GM23338 (cell line): ENCODE measurements around the gene CAPN1. TPM values are rescaled to one million over a fixed set of nuclear protein-coding genes. Genes with fewer than 3 reads are reported as not detected.

Experiments
- ATAC-seq: fragments of 200-7000 bp; cut with Tn5 transposase; 3 replicates; pipeline ENCODE4 v1.9.1; 2020
- DNase-seq: peaks from one replicate; pipeline ENCODE4 v3.0.0-alpha.2; 2015; ENCODE audit warnings: low spot score
- H2AFZ ChIP-seq: fragments of 200-600 bp; sonication (generic); 2 replicates; pipeline ENCODE4 v1.8.0; 2016; ENCODE audit warnings: antibody characterized with exemption, mild to moderate bottlenecking, moderate library complexity
- H3F3A ChIP-seq: fragments of 200-600 bp; sonication (generic); replicated peaks from 2 replicates; pipeline ENCODE4 v1.8.0; 2017; ENCODE audit warnings: antibody characterized with exemption, mixed run types, low read depth
- H3K27ac ChIP-seq: fragments of 200-600 bp; sonication (generic); 2 replicates; pipeline ENCODE4 v1.6.1; 2016; ENCODE audit warnings: low read depth
- H3K27me3 ChIP-seq: fragments of 200-600 bp; sonication (generic); 2 replicates; pipeline ENCODE4 v1.8.0; 2016; ENCODE audit warnings: mild to moderate bottlenecking, mixed run types, moderate library complexity; ENCODE audit not compliant: insufficient read depth
- H3K36me3 ChIP-seq: fragments of 200-600 bp; sonication (generic); 2 replicates; pipeline ENCODE4 v1.8.0; 2016; ENCODE audit warnings: mild to moderate bottlenecking; ENCODE audit not compliant: insufficient read depth
- H3K4me1 ChIP-seq: fragments of 200-600 bp; sonication (generic); 2 replicates; pipeline ENCODE4 v1.8.0; 2016; ENCODE audit warnings: mild to moderate bottlenecking, moderate library complexity; ENCODE audit not compliant: insufficient read depth
- H3K4me2 ChIP-seq: fragments of 200-600 bp; sonication (generic); 2 replicates; pipeline ENCODE4 v1.7.1; 2017; ENCODE audit warnings: mixed run types
- H3K4me3 ChIP-seq: fragments of 200-600 bp; sonication (generic); 2 replicates; pipeline ENCODE4 v1.6.1; 2016; ENCODE audit warnings: mixed run types
- H3K79me2 ChIP-seq: fragments of 200-600 bp; sonication (generic); replicated peaks from 2 replicates; pipeline ENCODE4 v1.8.0; 2017; ENCODE audit warnings: mild to moderate bottlenecking; ENCODE audit not compliant: insufficient read depth
- H3K9me2 ChIP-seq: fragments of 200-600 bp; sonication (generic); 2 replicates; pipeline ENCODE4 v1.8.0; 2017; ENCODE audit not compliant: insufficient read depth
- H4K20me1 ChIP-seq: fragments of 200-600 bp; sonication (generic); replicated peaks from 2 replicates; pipeline ENCODE4 v1.8.0; 2017; ENCODE audit warnings: mild to moderate bottlenecking; ENCODE audit not compliant: insufficient read depth
- H3K27ac Mint-ChIP-seq: 2 replicates; pipeline ENCODE4 v1.8.0; 2020; ENCODE audit warnings: inconsistent platforms, mild to moderate bottlenecking, moderate library complexity, mixed read lengths
- H3K27me3 Mint-ChIP-seq: 3 replicates; pipeline ENCODE4 v1.8.0; 2022; ENCODE audit warnings: low read depth, mild to moderate bottlenecking, moderate library complexity, mixed read lengths, inconsistent platforms; ENCODE audit not compliant: insufficient read depth, poor library complexity
- H3K36me3 Mint-ChIP-seq: 3 replicates; pipeline ENCODE4 v1.8.0; 2021; ENCODE audit warnings: low read depth, mild to moderate bottlenecking, inconsistent platforms, moderate library complexity, mixed read lengths
- H3K4me1 Mint-ChIP-seq: 3 replicates; pipeline ENCODE4 v1.8.0; 2020; ENCODE audit warnings: mild to moderate bottlenecking, inconsistent platforms, mixed read lengths
- H3K4me3 Mint-ChIP-seq: 3 replicates; pipeline ENCODE4 v1.8.0; 2021; ENCODE audit warnings: moderate library complexity, mild to moderate bottlenecking, inconsistent platforms, mixed read lengths
- H3K9me3 Mint-ChIP-seq: 3 replicates; pipeline ENCODE4 v1.8.0; 2020; ENCODE audit warnings: moderate library complexity, mild to moderate bottlenecking, inconsistent platforms, mixed read lengths
- CREB1 ChIP-seq: fragments of 250-450 bp; sonication (Bioruptor Pico); IDR thresholded peaks from 2 replicates; pipeline ENCODE4 v1.5.0; 2020; ENCODE audit warnings: low read depth, mild to moderate bottlenecking, moderate library complexity
- EZH2 ChIP-seq: fragments of 200-600 bp; sonication (generic); IDR thresholded peaks from one replicate; pipeline ENCODE4 v1.8.0; 2017; ENCODE audit warnings: antibody characterized with exemption, mild to moderate bottlenecking, low read depth; ENCODE audit not compliant: unreplicated experiment
- EZH2phosphoT487 ChIP-seq: fragments of 200-600 bp; sonication (generic); IDR thresholded peaks from one replicate; pipeline ENCODE4 v1.8.1; 2018; ENCODE audit warnings: antibody characterized with exemption; ENCODE audit not compliant: unreplicated experiment
- JUNB ChIP-seq: IDR thresholded peaks from one replicate; pipeline ENCODE4 v1.6.1; 2016; ENCODE audit warnings: antibody characterized with exemption; ENCODE audit not compliant: unreplicated experiment
- NANOG ChIP-seq: IDR thresholded peaks from 2 replicates; pipeline ENCODE4 v1.6.1; 2016; ENCODE audit warnings: antibody characterized with exemption, borderline replicate concordance
- POLR2AphosphoS5 ChIP-seq: IDR thresholded peaks from 2 replicates; pipeline ENCODE4 v1.6.1; 2016; ENCODE audit warnings: antibody characterized with exemption, low read depth
- STAT1 ChIP-seq: IDR thresholded peaks from one replicate; pipeline ENCODE4 v1.6.1; 2016; ENCODE audit warnings: antibody characterized with exemption; ENCODE audit not compliant: unreplicated experiment
- ZNF114 ChIP-seq: fragments of 250-450 bp; sonication (Bioruptor Pico); IDR thresholded peaks from 2 replicates; pipeline ENCODE4 v1.5.0; 2020; ENCODE audit warnings: mild to moderate bottlenecking, moderate library complexity
- ZNF331 ChIP-seq: fragments of 250-450 bp; sonication (Bioruptor Pico); IDR thresholded peaks from 2 replicates; pipeline ENCODE4 v1.5.0; 2020; ENCODE audit warnings: low read depth, mild to moderate bottlenecking, moderate library complexity
- polyA plus RNA-seq: library from polyadenylated mRNA; unstranded; fragments of >200 nt; fragmentation: Nextera tagmentation; extraction: Ambion mirVana; gene quantifications from 2 replicates; pipeline ENCODE4 v1.2.1, GENCODE V29; 2016
- total RNA-seq: library from RNA; depleted of rRNA; stranded (reverse); fragments of >200 nt; shearing (Covaris generic); gene quantifications from 2 replicates; pipeline ENCODE4 v1.2.3, GENCODE V29; 2014
- TF ChIP-seq, protein P1 (sequence below): IDR thresholded peaks from one replicate; pipeline ENCODE4 v1.6.1; 2018; ENCODE audit warnings: antibody characterized with exemption; ENCODE audit not compliant: unreplicated experiment
- TF ChIP-seq, protein P2 (sequence below), 2 experiments: fragments of 200-600 bp in 1 of 2; sonication (generic) in 1 of 2; conservative IDR thresholded peaks; 2 replicates each; pipeline versions ENCODE4 v1.5.1 to v1.6.1; 2016 to 2017; ENCODE audit warnings: antibody characterized with exemption in 2 of 2, low read depth in 2 of 2, mild to moderate bottlenecking in 2 of 2, moderate library complexity in 1 of 2
- TF ChIP-seq, protein P3 (sequence below): IDR thresholded peaks from 2 replicates; pipeline ENCODE4 v1.6.1; 2016; ENCODE audit warnings: antibody characterized with exemption

The CAPN1 gene
- total and polyA plus RNA-seq, 2 experiments from 2014 or later, result 67.3 to 277 TPM

DNA sequence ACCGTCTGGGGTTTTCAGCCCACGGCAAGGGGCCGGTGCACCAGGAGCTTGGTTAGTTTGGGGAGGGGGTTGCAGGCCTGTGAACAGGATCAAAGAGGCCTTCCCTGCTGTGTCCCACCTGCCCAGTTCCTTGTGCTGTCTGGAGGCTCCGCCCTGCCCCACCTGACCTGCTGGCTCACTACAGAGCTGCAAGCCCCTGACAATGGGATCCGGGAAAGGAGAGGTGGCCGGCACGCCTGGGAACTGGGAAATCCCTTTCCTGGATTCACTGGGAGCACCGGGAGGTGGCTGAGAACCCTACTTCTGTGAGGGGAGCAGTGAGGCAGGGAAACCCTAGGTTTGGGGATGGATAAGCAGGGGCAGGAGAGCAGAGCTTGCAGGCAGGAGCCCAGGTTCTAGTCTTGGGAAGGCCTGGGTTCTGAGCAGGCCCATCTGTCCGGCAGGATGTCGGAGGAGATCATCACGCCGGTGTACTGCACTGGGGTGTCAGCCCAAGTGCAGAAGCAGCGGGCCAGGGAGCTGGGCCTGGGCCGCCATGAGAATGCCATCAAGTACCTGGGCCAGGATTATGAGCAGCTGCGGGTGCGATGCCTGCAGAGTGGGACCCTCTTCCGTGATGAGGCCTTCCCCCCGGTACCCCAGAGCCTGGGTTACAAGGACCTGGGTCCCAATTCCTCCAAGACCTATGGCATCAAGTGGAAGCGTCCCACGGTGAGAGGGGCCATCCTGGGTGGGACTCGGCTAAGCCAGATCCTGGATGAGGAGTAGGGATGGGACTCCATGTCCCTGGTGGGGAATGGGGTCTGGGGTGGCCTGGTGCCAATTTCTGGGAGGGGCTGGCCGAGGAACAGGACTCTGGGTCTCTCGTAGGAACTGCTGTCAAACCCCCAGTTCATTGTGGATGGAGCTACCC lies 786 bp downstream of the CAPN1 start:
- ATAC-seq (peak; percentile 62), DNase-seq (peak; percentile 93)
- Mint-ChIP-seq H3K36me3 (peaks cover 23% of the 10 kb centered on the region), H3K4me1 (peaks cover 49% of the 10 kb centered on the region), H3K4me3 (peak overlapping the region; percentile 94), H3K9me3 (no peaks in the 10 kb centered on the region), H3K27me3 (peaks cover 21% of the 10 kb centered on the region), H3K27ac (peak overlapping the region; percentile 98)
- Histone ChIP-seq H3K4me1 (peaks cover 42% of the 10 kb centered on the region), H3K27ac (peak overlapping the region; percentile 87), H3K4me3 (peak overlapping the region; percentile 92), H3K36me3 (peaks cover 3% of the 10 kb centered on the region; the same call in 1 of the 2 replicates), H3F3A (peaks cover 28% of the 10 kb centered on the region), H3K4me2 (peak overlapping the region; percentile 82), H3K79me2 (peaks cover 16% of the 10 kb centered on the region), H4K20me1 (no peaks in the 10 kb centered on the region), H3K27me3 (no peaks in the 10 kb centered on the region), H2AFZ (peak overlapping the region; percentile 59; the same call in 1 of the 2 replicates), H3K9me2 (no peaks in the 10 kb centered on the region)
- TF ChIP-seq JUNB (no peak), POLR2AphosphoS5 (peak; percentile 66)

DNA sequence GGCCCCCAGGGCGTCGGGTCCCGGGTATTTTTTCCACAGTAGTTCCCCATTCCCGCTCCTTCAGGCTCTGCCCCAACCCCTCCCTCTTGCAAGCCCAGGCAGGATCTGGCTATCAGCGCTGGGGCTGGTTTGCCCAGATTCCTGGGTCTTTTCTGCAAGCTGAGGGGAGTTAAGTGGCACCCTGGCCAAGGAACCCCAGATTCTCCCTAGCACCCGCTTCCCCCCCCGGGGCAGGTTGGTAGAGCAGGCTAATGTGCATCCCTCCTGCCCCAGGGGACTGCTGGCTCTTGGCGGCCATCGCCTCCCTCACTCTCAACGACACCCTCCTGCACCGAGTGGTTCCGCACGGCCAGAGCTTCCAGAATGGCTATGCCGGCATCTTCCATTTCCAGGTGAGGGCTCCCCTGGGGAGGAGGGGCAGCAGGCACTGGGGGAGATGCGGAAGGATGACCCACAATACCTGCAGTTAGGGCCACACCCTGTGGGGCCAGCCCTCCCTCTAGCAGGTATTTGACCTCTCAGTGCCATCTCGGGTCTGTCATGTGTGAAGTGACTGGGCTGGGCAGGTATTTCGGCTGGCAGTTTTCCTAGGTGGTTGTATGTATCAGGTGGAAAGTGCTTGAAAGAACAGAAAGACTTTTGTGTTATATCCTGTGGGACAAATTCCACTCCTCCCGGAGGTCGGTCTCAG lies 1.6 kb downstream of the CAPN1 start:
- Histone ChIP-seq H3K27me3 (no peaks in the 10 kb centered on the region), H3F3A (peaks cover 28% of the 10 kb centered on the region), H3K9me2 (no peaks in the 10 kb centered on the region), H3K36me3 (peaks cover 3% of the 10 kb centered on the region; the same call in 1 of the 2 replicates), H3K4me2 (peak overlapping the region; percentile 82), H2AFZ (no peak overlapping the region), H4K20me1 (no peaks in the 10 kb centered on the region), H3K4me3 (peak overlapping the region; percentile 92), H3K27ac (no peak overlapping the region), H3K79me2 (peaks cover 16% of the 10 kb centered on the region), H3K4me1 (peaks cover 42% of the 10 kb centered on the region)
- DNase-seq (peak; percentile 23), ATAC-seq (no peak)
- Mint-ChIP-seq H3K4me1 (peaks cover 49% of the 10 kb centered on the region), H3K36me3 (peaks cover 25% of the 10 kb centered on the region), H3K9me3 (no peaks in the 10 kb centered on the region), H3K4me3 (peak overlapping the region; percentile 94), H3K27me3 (peaks cover 21% of the 10 kb centered on the region), H3K27ac (no peak overlapping the region)
- TF ChIP-seq, protein P1, sequence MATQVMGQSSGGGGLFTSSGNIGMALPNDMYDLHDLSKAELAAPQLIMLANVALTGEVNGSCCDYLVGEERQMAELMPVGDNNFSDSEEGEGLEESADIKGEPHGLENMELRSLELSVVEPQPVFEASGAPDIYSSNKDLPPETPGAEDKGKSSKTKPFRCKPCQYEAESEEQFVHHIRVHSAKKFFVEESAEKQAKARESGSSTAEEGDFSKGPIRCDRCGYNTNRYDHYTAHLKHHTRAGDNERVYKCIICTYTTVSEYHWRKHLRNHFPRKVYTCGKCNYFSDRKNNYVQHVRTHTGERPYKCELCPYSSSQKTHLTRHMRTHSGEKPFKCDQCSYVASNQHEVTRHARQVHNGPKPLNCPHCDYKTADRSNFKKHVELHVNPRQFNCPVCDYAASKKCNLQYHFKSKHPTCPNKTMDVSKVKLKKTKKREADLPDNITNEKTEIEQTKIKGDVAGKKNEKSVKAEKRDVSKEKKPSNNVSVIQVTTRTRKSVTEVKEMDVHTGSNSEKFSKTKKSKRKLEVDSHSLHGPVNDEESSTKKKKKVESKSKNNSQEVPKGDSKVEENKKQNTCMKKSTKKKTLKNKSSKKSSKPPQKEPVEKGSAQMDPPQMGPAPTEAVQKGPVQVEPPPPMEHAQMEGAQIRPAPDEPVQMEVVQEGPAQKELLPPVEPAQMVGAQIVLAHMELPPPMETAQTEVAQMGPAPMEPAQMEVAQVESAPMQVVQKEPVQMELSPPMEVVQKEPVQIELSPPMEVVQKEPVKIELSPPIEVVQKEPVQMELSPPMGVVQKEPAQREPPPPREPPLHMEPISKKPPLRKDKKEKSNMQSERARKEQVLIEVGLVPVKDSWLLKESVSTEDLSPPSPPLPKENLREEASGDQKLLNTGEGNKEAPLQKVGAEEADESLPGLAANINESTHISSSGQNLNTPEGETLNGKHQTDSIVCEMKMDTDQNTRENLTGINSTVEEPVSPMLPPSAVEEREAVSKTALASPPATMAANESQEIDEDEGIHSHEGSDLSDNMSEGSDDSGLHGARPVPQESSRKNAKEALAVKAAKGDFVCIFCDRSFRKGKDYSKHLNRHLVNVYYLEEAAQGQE, result no peak
- TF ChIP-seq, protein P2, sequence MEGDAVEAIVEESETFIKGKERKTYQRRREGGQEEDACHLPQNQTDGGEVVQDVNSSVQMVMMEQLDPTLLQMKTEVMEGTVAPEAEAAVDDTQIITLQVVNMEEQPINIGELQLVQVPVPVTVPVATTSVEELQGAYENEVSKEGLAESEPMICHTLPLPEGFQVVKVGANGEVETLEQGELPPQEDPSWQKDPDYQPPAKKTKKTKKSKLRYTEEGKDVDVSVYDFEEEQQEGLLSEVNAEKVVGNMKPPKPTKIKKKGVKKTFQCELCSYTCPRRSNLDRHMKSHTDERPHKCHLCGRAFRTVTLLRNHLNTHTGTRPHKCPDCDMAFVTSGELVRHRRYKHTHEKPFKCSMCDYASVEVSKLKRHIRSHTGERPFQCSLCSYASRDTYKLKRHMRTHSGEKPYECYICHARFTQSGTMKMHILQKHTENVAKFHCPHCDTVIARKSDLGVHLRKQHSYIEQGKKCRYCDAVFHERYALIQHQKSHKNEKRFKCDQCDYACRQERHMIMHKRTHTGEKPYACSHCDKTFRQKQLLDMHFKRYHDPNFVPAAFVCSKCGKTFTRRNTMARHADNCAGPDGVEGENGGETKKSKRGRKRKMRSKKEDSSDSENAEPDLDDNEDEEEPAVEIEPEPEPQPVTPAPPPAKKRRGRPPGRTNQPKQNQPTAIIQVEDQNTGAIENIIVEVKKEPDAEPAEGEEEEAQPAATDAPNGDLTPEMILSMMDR (conservative IDR thresholded peaks at IDR 0.05; ENCODE audit: low read depth in 2 of 2), result no peak
- no peak for TF ChIP-seq CREB1
- no peak for TF ChIP-seq EZH2
- TF ChIP-seq, protein P3, sequence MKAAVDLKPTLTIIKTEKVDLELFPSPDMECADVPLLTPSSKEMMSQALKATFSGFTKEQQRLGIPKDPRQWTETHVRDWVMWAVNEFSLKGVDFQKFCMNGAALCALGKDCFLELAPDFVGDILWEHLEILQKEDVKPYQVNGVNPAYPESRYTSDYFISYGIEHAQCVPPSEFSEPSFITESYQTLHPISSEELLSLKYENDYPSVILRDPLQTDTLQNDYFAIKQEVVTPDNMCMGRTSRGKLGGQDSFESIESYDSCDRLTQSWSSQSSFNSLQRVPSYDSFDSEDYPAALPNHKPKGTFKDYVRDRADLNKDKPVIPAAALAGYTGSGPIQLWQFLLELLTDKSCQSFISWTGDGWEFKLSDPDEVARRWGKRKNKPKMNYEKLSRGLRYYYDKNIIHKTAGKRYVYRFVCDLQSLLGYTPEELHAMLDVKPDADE, result no peak
- TF ChIP-seq ZNF114, result no peak
- no peak for TF ChIP-seq STAT1
- TF ChIP-seq ZNF331, result no peak
- no peak for TF ChIP-seq JUNB
- TF ChIP-seq POLR2AphosphoS5, result no peak
- no peak for TF ChIP-seq EZH2phosphoT487
- no peak for TF ChIP-seq NANOG
